Caco-2 (cell line): Measurements from ENCODE around the gene PXK. TPM values are rescaled to one million over a fixed set of nuclear protein-coding genes. Genes with fewer than 3 reads are reported as not detected.

Source experiments
- BruUV-seq: library from RNA; stranded (reverse); fragments of 400-500 nt; replicated peaks from 2 replicates; lab custom pipeline; 2021; lab: Mats Ljungman, UMichigan
- CTCF ChIA-PET: fragments of 300-600 bp; sonication (Branson Sonifier 250); formaldehyde crosslinking; loops from one replicate; lab custom pipeline; 2022; ENCODE audit warnings: antibody characterized with exemption; lab: Charles Lee
- POLR2A ChIA-PET: fragments of 300-600 bp; sonication (Branson Sonifier 250); formaldehyde crosslinking; loops from one replicate; lab custom pipeline; 2022; ENCODE audit warnings: antibody characterized with exemption; lab: Charles Lee
- DNase-seq, 2 experiments: peaks; one replicate each; pipeline versions ENCODE4 v3.0.0 to v3.0.0-alpha.2; 2020 to 2022
- H3K27me3 ChIP-seq: replicated peaks from 2 replicates; pipeline ENCODE4 v1.6.0; 2011; ENCODE audit warnings: low read length; ENCODE audit not compliant: control insufficient read depth, insufficient read depth
- H3K36me3 ChIP-seq: 2 replicates; pipeline ENCODE4 v1.5.1; 2011; ENCODE audit warnings: low read length; ENCODE audit not compliant: control insufficient read depth, insufficient read depth
- H3K4me1 ChIP-seq: fragments of 250-450 bp; sonication (Bioruptor Pico); 2 replicates; pipeline ENCODE4 v1.5.1; 2020; ENCODE audit warnings: mild to moderate bottlenecking
- H3K4me3 ChIP-seq: 2 replicates; pipeline ENCODE4 v1.5.1; 2011; ENCODE audit warnings: low read depth, mild to moderate bottlenecking, control low read depth, low read length
- H3K9me3 ChIP-seq: fragments of 250-450 bp; sonication (Bioruptor Pico); 2 replicates; pipeline ENCODE4 v1.5.1; 2020; ENCODE audit warnings: mild to moderate bottlenecking, moderate library complexity
- H3K27ac Mint-ChIP-seq: one replicate; pipeline ENCODE4 v1.8.0; 2022; ENCODE audit warnings: mixed read lengths; ENCODE audit not compliant: unreplicated experiment
- H3K27me3 Mint-ChIP-seq: one replicate; pipeline ENCODE4 v1.8.0; 2022; ENCODE audit warnings: mixed read lengths; ENCODE audit not compliant: insufficient read depth, unreplicated experiment
- H3K36me3 Mint-ChIP-seq: one replicate; pipeline ENCODE4 v1.8.0; 2022; ENCODE audit warnings: mild to moderate bottlenecking, mixed read lengths; ENCODE audit not compliant: insufficient read depth, unreplicated experiment
- H3K4me1 Mint-ChIP-seq: one replicate; pipeline ENCODE4 v1.8.0; 2022; ENCODE audit warnings: low read depth, mixed read lengths; ENCODE audit not compliant: unreplicated experiment
- H3K4me3 Mint-ChIP-seq: one replicate; pipeline ENCODE4 v1.8.0; 2022; ENCODE audit warnings: mild to moderate bottlenecking, moderate library complexity, mixed read lengths; ENCODE audit not compliant: unreplicated experiment
- H3K9me3 Mint-ChIP-seq: one replicate; pipeline ENCODE4 v1.8.0; 2022; ENCODE audit warnings: mixed read lengths; ENCODE audit not compliant: unreplicated experiment
- intact Hi-C: fragments of 100-400 bp; cut with micrococcal nuclease; formaldehyde crosslinking; loops from one replicate; pipeline ENCODE4 v1.10.0; 2022; ENCODE audit not compliant: unreplicated experiment
- total RNA-seq: library from RNA; stranded (reverse); gene quantifications from 2 replicates; pipeline ENCODE4 v1.2.3, GENCODE V29; 2022
- TF ChIP-seq, protein P1 (sequence below), 2 experiments: fragments of 200-600 bp in 1 of 2; IDR thresholded peaks; 1 replicate in 1 of 2; 2 replicates in 1 of 2; pipeline versions ENCODE4 v1.5.1 to v1.8.0; 2011 to 2022; ENCODE audit warnings: antibody characterized with exemption in 1 of 2, control low read depth in 1 of 2, inconsistent platforms in 1 of 2, low read depth in 1 of 2, low read length in 1 of 2, mild to moderate bottlenecking in 1 of 2, moderate library complexity in 1 of 2; ENCODE audit not compliant: insufficient read depth in 1 of 2, severe bottlenecking in 1 of 2, unreplicated experiment in 1 of 2

Gene PXK
- total RNA-seq, 1 experiment from 2014 or later, result 9.1 TPM

DNA sequence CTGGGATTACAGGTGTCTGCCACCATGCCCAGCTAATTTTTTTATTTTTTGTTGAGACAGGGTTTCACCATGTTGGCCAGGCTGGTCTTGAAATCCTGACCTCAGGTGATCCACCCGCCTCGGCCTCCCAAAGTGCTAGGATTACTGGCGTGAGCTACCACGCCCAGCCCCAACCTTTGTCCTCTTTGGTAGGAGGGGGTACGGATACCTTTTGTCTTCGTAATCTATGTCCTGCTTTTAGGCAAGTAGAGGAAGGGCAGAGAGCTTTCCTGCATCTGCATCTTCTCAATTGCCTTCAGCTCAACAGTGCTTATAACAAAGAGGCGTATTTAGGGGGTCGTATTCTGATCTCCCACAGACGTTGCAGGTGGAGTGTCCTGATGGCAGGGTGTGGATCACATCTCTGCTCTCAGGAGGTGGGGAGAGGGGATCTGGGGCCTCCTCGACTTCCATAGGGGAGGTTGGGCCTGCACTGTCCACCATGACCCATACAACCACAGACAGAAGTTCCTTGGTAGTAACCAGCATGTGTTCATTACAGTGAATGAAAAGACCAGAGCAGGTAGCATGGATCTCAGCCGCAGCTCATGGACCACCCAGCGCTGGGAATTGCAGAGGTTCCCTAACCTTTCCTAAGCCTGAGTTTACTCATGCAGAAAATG is 137.8 kb downstream of the PXK start:
- Histone ChIP-seq H3K9me3 (no peaks in the 10 kb centered on the region), H3K4me3 (no peak overlapping the region), H3K36me3 (no peaks in the 10 kb centered on the region), H3K4me1 (peaks cover 35% of the 10 kb centered on the region), H3K27me3 (no peaks in the 10 kb centered on the region)
- Mint-ChIP-seq H3K4me1 (peaks cover 14% of the 10 kb centered on the region), H3K27me3 (no peaks in the 10 kb centered on the region), H3K4me3 (no peak overlapping the region), H3K27ac (peak overlapping the region; percentile 73), H3K36me3 (no peaks in the 10 kb centered on the region), H3K9me3 (no peaks in the 10 kb centered on the region)
- POLR2A ChIA-PET, result interaction anchor here (1.0 kb wide), 1 partner anchor 37 kb away, joined by 3 read pairs; no protein-coding TSS in a partner anchor
- no TSS peak for BruUV-seq
- intact Hi-C loops, result loop anchor here (2.0 kb wide), 2 partner anchors 20 to 66 kb away; partner anchors contain the start of gene ACOX2
- TF ChIP-seq, protein P1, sequence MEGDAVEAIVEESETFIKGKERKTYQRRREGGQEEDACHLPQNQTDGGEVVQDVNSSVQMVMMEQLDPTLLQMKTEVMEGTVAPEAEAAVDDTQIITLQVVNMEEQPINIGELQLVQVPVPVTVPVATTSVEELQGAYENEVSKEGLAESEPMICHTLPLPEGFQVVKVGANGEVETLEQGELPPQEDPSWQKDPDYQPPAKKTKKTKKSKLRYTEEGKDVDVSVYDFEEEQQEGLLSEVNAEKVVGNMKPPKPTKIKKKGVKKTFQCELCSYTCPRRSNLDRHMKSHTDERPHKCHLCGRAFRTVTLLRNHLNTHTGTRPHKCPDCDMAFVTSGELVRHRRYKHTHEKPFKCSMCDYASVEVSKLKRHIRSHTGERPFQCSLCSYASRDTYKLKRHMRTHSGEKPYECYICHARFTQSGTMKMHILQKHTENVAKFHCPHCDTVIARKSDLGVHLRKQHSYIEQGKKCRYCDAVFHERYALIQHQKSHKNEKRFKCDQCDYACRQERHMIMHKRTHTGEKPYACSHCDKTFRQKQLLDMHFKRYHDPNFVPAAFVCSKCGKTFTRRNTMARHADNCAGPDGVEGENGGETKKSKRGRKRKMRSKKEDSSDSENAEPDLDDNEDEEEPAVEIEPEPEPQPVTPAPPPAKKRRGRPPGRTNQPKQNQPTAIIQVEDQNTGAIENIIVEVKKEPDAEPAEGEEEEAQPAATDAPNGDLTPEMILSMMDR (IDR thresholded peaks at IDR 0.05; ENCODE audit: insufficient read depth in 1 of 2, low read depth in 1 of 2, low read length in 1 of 2, severe bottlenecking in 1 of 2, unreplicated experiment in 1 of 2), result no peak
- no peak for DNase-seq
- CTCF ChIA-PET, result interaction anchor here (0.8 to 1.2 kb wide), 2 partner anchors 9 to 164 kb away, joined by 3 read pairs; partner anchors contain the start of genes HTD2 and RPP14

DNA sequence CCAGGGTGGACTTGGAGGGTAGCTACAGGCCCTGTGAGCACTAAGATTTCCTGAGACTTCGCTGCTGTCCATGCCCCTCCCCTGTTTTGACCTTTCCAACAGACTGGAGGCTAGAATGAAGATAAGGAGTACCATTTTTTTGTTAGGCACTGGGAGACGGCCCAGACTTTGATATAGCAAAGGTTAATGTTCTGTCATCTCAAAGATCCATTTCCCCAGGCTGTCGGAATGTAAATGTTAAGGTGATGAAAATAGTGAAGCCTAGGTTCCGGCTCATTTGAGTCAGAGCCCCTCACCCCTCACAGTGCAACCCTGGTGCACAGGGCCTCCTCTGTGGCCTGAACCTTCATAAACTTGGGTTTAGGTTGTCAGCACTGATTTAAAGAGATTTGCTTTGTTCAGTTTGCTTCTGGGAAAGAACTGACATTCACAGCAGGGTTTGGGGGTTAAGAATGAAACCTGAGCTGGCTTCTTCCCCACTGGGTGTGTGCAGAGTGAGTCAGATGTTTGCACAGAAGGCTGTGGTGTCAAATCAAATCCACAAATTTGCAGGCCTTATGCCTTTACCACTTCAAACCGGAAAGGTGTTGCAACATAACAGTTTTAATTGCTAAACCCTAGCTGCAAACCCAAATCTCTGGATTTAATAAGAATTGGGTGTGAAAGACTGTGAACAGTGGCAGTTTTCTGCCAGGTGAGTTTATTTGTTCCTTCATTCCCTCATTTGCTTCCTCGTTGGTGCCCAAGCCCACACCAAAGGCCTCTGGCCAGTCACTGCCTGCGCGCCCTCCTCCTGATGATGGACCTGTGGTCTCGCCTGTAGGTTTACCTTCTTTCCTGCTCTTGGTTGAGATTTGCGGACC is 138.6 kb downstream of the PXK start:
- Histone ChIP-seq H3K4me1 (peaks cover 35% of the 10 kb centered on the region), H3K27me3 (no peaks in the 10 kb centered on the region), H3K36me3 (no peaks in the 10 kb centered on the region), H3K4me3 (no peak overlapping the region), H3K9me3 (no peaks in the 10 kb centered on the region)
- Mint-ChIP-seq H3K4me3 (no peak overlapping the region), H3K27me3 (no peaks in the 10 kb centered on the region), H3K27ac (peak overlapping the region; percentile 73), H3K9me3 (no peaks in the 10 kb centered on the region), H3K36me3 (no peaks in the 10 kb centered on the region), H3K4me1 (peaks cover 14% of the 10 kb centered on the region)
- TF ChIP-seq, protein P1 (IDR thresholded peaks at IDR 0.05; ENCODE audit: insufficient read depth in 1 of 2, low read depth in 1 of 2, low read length in 1 of 2, severe bottlenecking in 1 of 2, unreplicated experiment in 1 of 2), result no peak
- DNase-seq, result peak; percentile 78 to 86
- ChIA-PET CTCF (interaction anchor here (1.2 kb wide), 1 partner anchor 165 kb away, joined by 3 read pairs; the partner anchor contains the start of genes HTD2 and RPP14), POLR2A (interaction anchor here (1.0 kb wide), 1 partner anchor 38 kb away, joined by 3 read pairs; no protein-coding TSS in a partner anchor)
- BruUV-seq, result TSS peak; percentile 55
- intact Hi-C loops, result loop anchor here (2.0 kb wide), 2 partner anchors 20 to 66 kb away; partner anchors contain the start of gene ACOX2

DNA sequence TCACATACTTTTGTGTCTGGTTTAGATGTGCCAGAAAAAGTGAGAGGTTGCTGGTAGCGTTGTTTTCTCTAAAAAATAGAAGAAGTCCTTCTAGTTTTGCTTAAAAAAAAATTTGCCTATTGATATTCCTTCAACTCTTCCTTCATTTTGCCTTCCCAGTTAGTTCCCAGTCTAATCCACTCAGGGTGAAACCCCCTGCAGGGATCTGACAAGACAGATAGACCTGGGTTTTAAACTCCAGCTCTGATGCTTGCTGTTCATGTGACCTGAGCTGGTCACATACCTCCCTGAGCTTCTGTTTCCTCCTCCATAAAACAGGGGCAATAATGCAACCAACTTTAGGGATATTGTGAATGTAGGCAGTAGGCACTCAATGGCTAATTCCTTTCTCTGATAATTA is 140.6 kb downstream of the PXK start:
- no peaks in the 10 kb centered on the region for H3K9me3 Mint-ChIP-seq
- peaks cover 5% of the 10 kb centered on the region for H3K36me3 Mint-ChIP-seq
- ChIA-PET POLR2A (no interaction called here), CTCF (interaction anchor here (0.7 kb wide), 1 partner anchor 64 kb away, joined by 6 read pairs; no protein-coding TSS in a partner anchor)
- Histone ChIP-seq H3K4me3 (no peak overlapping the region), H3K36me3 (no peaks in the 10 kb centered on the region), H3K9me3 (no peaks in the 10 kb centered on the region), H3K27me3 (no peaks in the 10 kb centered on the region), H3K4me1 (peaks cover 35% of the 10 kb centered on the region)
- intact Hi-C loops, result no loop called here
- TF ChIP-seq, protein P1 (IDR thresholded peaks at IDR 0.05; ENCODE audit: insufficient read depth in 1 of 2, low read depth in 1 of 2, low read length in 1 of 2, severe bottlenecking in 1 of 2, unreplicated experiment in 1 of 2), result no peak
- H3K27ac Mint-ChIP-seq, result no peak overlapping the region
- BruUV-seq, result no TSS peak
- peaks cover 14% of the 10 kb centered on the region for H3K4me1 Mint-ChIP-seq
- H3K27me3 Mint-ChIP-seq, result no peaks in the 10 kb centered on the region
- no peak overlapping the region for H3K4me3 Mint-ChIP-seq
- DNase-seq, result no peak
